Mesenteric fat pad (tissue), 1 donor: Measurements from ENCODE around the gene C4BPA. TPM values are rescaled to one million over a fixed set of nuclear protein-coding genes. Genes with fewer than 3 reads are reported as not detected.

Experiments used
- DNase-seq: peaks from one replicate; pipeline ENCODE4 v3.0.0-alpha.2; 2020; ENCODE audit warnings: low spot score
- total RNA-seq: library from RNA; stranded (reverse); fragmentation: NEBNext Ultra II Directional; extraction: Animal tissue kit (Norgen Biotek cat#: 25700); gene quantifications from one replicate; pipeline ENCODE4 v1.2.1, GENCODE V29; 2021
- donor health status: DM: yes; HTN: yes; CAD: no.

C4BPA gene
- total RNA-seq, 1 donor from 2014 or later: not detected

DNA sequence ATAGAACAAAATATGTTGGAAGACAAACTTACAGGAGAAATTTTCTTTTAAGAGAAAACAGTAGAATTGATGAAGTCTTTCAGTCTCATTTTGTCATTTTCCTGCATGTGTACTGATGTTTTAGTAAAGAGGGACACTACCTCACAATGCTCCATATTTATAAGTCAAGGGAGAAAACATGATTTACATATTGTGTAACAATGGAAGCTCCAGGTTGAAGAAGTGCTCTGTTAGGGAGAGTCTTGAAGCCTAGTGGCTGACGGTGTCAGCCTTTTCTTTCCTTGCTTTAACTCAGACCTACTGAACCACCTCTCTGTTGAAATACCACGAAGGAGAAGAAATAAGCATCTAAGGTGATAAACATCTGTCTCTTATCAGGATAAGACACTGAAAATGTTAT is 75.0 kb downstream of the C4BPA start:
- no peak for DNase-seq

DNA sequence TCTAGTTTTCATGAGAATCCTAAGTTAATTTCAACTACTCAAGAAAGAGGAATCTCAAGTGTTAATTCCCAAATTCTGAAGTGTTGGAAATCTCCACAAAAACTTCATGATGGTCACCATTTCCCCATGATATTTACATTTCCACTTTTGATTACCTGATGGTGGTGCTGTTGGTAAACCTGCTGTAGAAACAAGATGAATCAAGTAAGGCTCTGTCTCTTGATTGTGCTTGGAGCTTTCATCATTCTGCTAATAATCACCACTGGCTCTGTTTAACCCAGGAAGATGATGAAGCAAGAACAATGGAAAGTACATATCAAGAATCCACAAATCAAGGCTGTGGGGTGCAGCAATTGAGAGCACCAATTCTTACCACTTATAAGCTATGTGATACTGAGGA is 77.8 kb downstream of the C4BPA start:
- DNase-seq: no peak

GRCh38 chr1:207186503-207186902 is 82.5 kb downstream of the C4BPA start:
- no peak for DNase-seq

- no peak for DNase-seq
Measured at GRCh38 chr1:207188901-207189300, 84.9 kb downstream of the C4BPA start.

- no peak for DNase-seq
Measured at GRCh38 chr1:207191061-207191460, 87.0 kb downstream of the C4BPA start.

GRCh38 chr1:207191776-207192175 is 87.7 kb downstream of the C4BPA start:
- DNase-seq: no peak

DNA sequence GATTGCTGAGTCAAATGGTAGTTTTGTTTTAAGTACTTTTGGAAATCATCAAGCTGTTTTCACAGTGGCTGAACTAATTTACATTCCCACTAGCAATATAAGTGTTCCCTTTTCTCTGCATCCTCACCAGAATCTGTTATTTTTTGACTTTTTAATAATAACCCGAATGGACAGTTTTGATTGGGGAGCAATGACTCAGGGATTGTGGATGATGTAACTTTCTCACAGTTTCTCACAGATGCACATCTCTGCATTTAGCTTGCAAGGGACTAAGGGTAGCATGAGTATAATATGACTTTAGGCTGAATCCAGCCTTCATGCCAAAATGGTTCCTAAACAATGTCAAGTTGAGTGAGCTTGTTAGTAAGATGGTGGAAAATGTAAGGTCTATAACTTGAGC is 90.2 kb downstream of the C4BPA start:
- DNase-seq: no peak

Other genes starting within 250 kb of the C4BPA start
- not detected for gene IL20, start 238.6 kb upstream of the C4BPA start, total RNA-seq
- not detected for gene IL24, start 206.8 kb upstream of the C4BPA start, total RNA-seq
- 5.8 TPM for gene FCMR, start 182.3 kb upstream of the C4BPA start, total RNA-seq
- gene PIGR, start 157.8 kb upstream of the C4BPA start, total RNA-seq: 6.9 TPM
- gene FCAMR, start 133.8 kb upstream of the C4BPA start, total RNA-seq: not detected
- gene C1orf116, start 71.5 kb upstream of the C4BPA start, total RNA-seq: 0.10 TPM
- gene YOD1, start 53.0 kb upstream of the C4BPA start, total RNA-seq: 5.4 TPM
- gene PFKFB2, start 51.0 kb upstream of the C4BPA start, total RNA-seq: 11.1 TPM
- 2.6 TPM for gene C4BPB, start 15.4 kb upstream of the C4BPA start, total RNA-seq
- gene CD55, start 217.4 kb downstream of the C4BPA start, total RNA-seq: 82.3 TPM